WERI-Rb-1 (cell line): Measurements from ENCODE around the gene PHLPP1.
A peak's percentile ranks its signal among the peaks of the same experiment; 100 is the strongest.

Experiments
- DNase-seq: peaks from one replicate; pipeline ENCODE4 v3.0.0-alpha.2; 2020
- H3K27ac ChIP-seq: fragments of 250-450 bp; sonication (Bioruptor Pico); 2 replicates; pipeline ENCODE4 v1.5.1; 2020; ENCODE audit warnings: mild to moderate bottlenecking, moderate library complexity
- H3K27me3 ChIP-seq: fragments of 250-450 bp; sonication (Bioruptor Pico); 2 replicates; pipeline ENCODE4 v1.5.1; 2021; ENCODE audit warnings: mild to moderate bottlenecking, low read depth, moderate library complexity; ENCODE audit not compliant: insufficient read depth, severe bottlenecking
- H3K36me3 ChIP-seq: fragments of 250-450 bp; sonication (Bioruptor Pico); 2 replicates; pipeline ENCODE4 v1.5.1; 2020; ENCODE audit warnings: mild to moderate bottlenecking, moderate library complexity
- H3K4me3 ChIP-seq: 2 replicates; pipeline ENCODE4 v1.5.1; 2011; ENCODE audit warnings: low read depth, mild to moderate bottlenecking, control low read depth, low read length
- H3K9me3 ChIP-seq: fragments of 250-450 bp; sonication (Bioruptor Pico); 2 replicates; pipeline ENCODE4 v1.5.1; 2021; ENCODE audit warnings: mild to moderate bottlenecking, moderate library complexity; ENCODE audit not compliant: severe bottlenecking
- CTCF ChIP-seq: IDR thresholded peaks from 2 replicates; pipeline ENCODE4 v1.5.1; 2011; ENCODE audit warnings: low read depth, mild to moderate bottlenecking, control low read depth, inconsistent platforms, low read length

Gene PHLPP1

GRCh38 chr18:62730941-62731340, 15.6 kb downstream of the PHLPP1 start:
- no peak for DNase-seq
- Histone ChIP-seq H3K9me3 (no peaks in the 10 kb centered on the region), H3K27ac (no peak overlapping the region), H3K27me3 (no peaks in the 10 kb centered on the region), H3K4me3 (no peak overlapping the region), H3K36me3 (no peaks in the 10 kb centered on the region)
- no peak for TF ChIP-seq CTCF

DNA sequence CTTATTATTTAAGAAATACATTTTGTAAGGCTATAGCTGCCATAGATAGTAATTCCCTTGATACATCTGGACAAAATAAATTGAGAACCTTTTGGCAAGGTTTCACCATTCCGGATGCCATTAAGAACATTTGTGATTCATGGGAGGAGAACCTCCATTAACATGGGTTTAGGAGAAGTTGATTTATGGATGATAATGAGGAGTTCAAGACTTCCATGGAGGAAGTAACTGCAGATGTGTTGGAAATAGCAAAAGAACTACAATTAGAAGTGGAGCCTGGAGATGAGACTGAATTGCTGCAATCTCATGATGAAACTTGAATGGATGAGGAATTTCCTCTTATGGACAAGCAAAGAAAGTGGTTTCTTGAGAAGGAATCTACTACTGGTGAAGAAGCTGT, 17.3 kb downstream of the PHLPP1 start:
- Histone ChIP-seq H3K4me3 (no peak overlapping the region), H3K27me3 (no peaks in the 10 kb centered on the region), H3K27ac (no peak overlapping the region), H3K9me3 (no peaks in the 10 kb centered on the region), H3K36me3 (no peaks in the 10 kb centered on the region)
- DNase-seq = no peak
- TF ChIP-seq CTCF = no peak

- Histone ChIP-seq H3K27me3 (no peaks in the 10 kb centered on the region), H3K9me3 (no peaks in the 10 kb centered on the region), H3K4me3 (no peak overlapping the region), H3K27ac (no peak overlapping the region), H3K36me3 (no peaks in the 10 kb centered on the region)
- DNase-seq = no peak
- no peak for TF ChIP-seq CTCF
Measured at GRCh38 chr18:62734290-62734689, 18.9 kb downstream of the PHLPP1 start.

- no peak for DNase-seq
- no peak overlapping the region for H3K27ac ChIP-seq
- no peak for TF ChIP-seq CTCF
- H3K9me3 ChIP-seq = no peaks in the 10 kb centered on the region
- H3K36me3 ChIP-seq = no peaks in the 10 kb centered on the region
- no peaks in the 10 kb centered on the region for H3K27me3 ChIP-seq
- H3K4me3 ChIP-seq = no peak overlapping the region
Measured at GRCh38 chr18:62735387-62735786, 20.0 kb downstream of the PHLPP1 start.

GRCh38 chr18:62736077-62736855, 20.9 kb downstream of the PHLPP1 start:
- peak; percentile 19 for DNase-seq
- Histone ChIP-seq H3K4me3 (no peak overlapping the region), H3K36me3 (no peaks in the 10 kb centered on the region), H3K9me3 (no peaks in the 10 kb centered on the region), H3K27me3 (no peaks in the 10 kb centered on the region), H3K27ac (no peak overlapping the region)
- TF ChIP-seq CTCF = no peak
